GM10847 (cell line): Measurements from ENCODE around the gene CDK5RAP2.

ENCODE experiments used
- POLR2A ChIP-seq: IDR thresholded peaks from 2 replicates; pipeline ENCODE4 v1.6.1; 2011; ENCODE audit not compliant: insufficient read length; ENCODE audit errors: extremely low read depth

CDK5RAP2 gene

DNA sequence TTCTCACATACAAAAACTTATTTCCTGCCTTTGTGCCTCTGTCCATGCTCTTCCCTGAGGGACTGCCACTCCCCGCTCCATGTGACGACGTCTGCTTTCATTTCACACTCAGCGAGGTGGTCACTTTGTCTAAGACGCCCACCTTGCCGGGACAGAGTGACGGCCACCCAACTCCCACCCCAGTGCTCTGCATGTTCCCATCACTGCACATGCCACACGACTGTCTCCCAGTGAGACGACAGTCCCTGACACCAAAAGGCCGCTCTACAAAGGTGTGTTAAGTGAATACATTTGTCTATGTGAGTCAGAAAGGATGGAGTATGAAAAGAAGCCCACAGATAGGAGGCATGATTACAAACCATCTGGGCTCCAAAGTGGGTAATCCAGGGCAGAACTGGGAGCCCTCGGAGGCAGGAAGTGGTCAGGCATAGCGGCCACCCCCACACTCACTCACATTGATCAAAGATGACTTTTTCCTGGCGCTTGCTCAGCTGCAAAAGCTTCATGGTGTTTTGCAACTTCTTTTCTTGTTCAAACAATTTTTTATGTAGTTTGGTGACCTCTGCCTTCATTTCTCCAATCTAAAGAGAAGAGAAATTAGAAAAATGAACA is 185.8 kb downstream of the CDK5RAP2 start:
- no peak for TF ChIP-seq POLR2A

DNA sequence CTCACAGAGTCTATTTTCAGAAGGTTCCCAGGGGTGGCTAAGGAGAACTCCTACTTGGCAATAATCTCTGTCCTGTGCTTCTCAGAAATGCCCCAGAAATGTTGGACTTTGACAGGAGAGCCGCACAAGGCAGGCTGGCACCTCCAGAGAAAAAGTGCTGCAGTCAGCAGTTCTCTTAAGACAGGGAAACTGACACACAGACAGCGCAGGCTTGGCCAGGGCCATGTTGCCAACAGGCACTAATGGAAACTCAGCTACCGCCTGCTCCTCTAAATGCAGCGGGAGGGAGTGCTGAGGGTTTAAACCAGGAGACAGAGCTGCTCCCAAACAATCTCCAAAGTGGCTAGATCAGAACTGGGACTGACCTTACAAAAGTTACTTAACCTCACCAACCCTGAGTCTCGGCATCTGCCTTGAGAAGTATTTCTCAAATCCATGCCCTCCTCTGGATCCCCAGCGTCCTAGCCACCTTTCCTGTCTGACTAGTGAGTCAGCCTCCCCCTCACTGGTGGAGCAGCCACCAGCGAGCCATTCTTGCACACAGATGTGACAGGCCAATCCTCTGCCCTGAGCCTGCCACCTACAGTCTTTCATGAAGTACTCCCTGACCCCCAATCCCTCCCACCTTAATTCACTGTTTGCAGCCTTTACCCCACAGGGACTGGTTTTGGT is 186.4 kb downstream of the CDK5RAP2 start:
- TF ChIP-seq POLR2A, result no peak

DNA sequence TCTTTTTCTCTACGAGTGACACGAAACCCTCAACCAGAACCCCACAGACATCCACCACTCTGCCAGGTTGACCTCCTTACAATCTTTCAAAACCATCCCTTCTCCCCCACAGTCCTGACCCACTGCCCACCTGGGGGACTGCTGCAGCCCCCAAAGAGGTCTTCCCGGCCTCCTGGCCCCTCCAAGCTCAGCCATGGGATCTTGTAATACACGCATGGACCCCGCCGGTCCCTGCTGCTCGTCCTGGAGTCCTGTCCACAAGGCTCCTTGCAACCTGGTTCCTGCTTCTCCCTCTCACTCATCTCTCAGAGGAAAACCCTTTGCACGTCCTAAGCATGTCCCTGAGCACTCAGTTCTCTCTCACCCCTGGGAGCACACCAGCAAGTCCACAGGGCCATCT is 187.3 kb downstream of the CDK5RAP2 start:
- TF ChIP-seq POLR2A, result no peak

DNA sequence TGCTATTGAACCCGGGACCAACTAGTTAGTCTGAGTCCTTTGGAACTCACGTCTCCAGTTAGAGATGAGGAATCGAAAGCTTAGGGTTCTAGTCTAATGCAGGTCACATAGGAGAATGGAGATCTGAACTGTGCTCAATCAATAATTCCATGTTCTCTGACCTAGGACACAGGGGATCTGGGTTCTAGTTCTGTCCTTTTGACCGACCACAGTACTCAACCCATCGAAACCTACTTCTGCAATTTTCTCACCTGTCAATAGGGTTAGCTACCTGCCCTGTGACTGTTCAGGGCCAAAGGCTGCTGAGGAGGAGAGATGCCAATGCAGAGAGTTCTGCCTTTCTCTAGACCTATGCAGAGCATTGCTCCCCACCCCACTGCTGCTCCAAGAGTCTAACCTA is 187.7 kb downstream of the CDK5RAP2 start:
- TF ChIP-seq POLR2A, result no peak

DNA sequence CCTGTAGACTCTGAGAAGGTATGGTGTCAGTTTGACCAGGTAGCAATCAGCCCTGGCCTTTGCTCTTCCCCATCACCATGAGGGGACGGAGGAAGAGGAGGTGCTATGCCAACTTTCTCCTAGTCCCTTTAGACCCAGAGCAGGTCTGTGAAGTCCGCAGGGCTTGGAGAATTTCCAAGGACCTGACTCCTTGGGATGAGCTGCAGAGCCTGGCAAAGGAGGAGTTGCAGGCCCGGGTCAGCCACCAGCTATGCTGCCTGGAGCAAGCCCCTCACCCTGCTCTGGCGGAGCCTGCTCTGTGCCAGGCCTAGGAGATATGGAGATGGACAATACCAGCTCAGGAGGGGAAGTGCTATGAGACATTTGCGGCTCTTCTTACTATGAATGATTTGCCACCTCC is 188.3 kb downstream of the CDK5RAP2 start:
- no peak for TF ChIP-seq POLR2A

DNA sequence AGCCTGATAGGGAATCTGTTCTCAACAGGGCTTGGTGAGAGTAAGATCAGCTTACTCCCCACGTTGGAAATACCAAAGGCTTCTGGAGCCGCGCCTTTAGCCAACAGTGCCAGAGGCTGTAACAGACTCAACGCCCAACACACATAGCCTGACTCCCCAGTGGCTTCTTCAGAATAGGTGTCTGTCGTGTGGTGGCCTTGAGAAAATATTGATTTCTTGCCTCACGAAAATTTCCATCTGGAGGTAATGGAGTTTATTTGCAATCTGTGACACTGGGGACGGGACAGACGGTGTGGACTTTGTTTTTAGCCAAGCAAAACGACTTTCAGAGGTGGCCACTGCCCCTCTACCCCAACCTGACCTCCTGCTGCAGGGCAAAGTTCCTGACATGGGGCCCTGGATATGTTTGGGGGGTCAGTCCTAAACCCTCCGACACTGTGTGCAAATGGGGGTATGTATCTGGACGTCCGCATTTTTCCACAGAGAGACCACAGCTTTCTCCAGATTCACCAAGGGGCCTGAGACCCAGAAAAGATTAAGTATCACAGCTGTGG is 189.3 kb downstream of the CDK5RAP2 start:
- no peak for TF ChIP-seq POLR2A

DNA sequence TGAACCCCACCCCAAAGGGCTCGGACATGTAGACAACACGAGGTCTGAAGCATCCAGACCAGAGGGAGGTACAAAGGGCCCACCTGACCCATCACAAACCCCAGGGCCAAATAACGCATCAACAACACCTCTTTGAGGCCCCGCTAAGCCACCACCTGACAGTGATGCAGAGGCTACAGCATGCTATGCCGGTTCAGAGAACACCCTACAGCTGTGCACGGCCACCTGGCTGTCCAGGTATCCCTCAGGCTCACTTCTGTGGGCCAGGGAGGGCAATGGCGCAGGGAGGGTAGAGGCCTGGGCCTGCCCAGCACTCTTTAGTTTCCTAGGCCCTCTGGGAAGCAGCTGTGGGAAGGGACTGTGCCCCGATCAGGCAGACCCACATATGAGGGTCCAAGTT is 190.1 kb downstream of the CDK5RAP2 start:
- no peak for TF ChIP-seq POLR2A

DNA sequence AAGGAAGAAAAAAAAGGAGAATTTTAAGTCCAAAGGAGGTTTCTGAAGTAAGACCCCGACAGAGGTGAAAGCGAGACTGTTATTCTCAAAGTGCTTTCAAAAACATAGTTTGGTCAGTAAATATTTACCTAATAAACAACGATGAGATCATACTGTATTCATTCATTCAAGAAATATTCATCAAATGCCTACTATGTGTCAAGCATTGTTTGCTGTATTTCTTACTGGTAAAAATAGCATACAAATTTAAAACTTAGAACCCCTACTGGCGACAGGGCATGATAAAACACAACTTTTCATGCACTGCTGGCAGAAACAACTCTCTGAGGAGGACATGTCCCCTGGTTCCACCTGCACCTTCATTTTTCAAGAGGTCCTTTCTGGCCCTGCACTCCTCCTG is 190.7 kb downstream of the CDK5RAP2 start:
- no peak for TF ChIP-seq POLR2A

DNA sequence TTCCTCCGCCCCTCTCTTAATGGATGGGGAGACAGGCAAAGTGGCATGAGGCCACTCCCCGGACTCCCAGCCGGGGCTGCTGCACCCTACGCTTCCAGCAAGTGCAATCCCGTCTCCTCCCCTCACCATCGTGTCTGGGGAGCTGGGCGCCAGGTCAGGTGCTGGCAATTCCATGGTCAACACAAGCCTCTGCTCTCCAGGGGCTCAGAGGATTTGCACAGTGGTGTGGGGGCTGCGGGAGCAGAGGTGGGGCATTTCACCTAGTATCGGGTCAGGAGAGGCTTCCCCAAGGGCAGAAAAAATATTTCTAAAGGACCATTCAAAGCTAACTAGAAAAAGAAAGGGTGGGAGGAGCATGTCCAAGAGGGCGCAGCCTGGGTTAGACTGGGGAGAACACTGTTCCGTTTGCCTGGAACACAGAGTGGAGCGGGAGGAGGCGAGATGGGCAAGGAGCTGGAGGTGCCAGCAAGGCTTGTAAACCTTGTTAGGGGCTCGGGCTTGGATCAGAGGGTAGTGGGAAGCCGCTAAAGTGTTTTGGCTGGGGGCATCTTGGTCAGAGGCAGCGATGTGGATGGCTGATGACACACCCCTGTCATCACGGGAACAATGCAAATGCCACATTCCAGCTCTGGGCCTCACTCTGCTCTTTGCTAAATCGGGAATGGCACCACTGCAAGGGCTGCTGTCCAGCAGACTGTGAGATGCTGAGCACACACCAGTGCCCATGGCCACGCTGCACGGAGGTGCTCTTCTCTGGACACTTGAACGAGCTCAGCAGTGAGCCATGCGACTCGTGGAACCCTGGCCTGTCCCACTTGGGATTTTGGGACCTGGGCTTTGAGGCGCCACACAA is 191.7 kb downstream of the CDK5RAP2 start:
- TF ChIP-seq POLR2A, result no peak

DNA sequence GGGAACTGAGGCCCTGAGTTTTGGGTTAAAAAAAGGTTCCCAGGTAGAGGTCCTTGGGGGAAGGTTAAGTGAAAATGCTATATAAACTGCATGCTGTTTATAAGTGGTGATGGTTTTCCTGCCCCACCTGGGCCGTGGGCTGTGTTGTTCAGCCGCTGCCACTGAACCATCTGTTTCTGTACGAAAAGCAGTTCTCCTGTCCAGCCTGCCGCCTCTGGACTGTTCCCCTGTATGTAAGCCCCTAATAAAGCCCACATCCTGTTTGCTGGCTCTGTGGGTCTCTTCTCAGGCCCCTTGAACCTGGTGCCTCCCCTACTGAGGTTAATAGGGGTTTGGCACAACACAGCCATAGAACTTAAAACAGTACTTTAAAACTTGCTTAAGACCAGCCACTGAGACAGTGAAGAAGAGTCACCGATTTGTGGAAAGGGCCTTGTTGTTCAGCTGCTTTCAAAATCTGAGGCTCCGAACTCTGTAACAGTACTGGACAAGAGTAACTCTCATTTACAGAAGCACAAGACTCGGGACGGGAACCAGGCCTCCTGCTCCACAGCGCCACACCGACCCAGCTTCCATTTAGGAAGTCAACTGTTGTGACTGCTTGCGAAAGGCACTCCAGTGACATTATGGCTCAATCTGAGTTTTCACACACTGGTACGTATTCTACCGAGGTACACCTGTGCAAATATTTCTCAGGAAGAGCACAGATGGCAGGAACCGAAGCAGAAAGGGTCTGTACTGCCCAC is 192.5 kb downstream of the CDK5RAP2 start:
- no peak for TF ChIP-seq POLR2A

DNA sequence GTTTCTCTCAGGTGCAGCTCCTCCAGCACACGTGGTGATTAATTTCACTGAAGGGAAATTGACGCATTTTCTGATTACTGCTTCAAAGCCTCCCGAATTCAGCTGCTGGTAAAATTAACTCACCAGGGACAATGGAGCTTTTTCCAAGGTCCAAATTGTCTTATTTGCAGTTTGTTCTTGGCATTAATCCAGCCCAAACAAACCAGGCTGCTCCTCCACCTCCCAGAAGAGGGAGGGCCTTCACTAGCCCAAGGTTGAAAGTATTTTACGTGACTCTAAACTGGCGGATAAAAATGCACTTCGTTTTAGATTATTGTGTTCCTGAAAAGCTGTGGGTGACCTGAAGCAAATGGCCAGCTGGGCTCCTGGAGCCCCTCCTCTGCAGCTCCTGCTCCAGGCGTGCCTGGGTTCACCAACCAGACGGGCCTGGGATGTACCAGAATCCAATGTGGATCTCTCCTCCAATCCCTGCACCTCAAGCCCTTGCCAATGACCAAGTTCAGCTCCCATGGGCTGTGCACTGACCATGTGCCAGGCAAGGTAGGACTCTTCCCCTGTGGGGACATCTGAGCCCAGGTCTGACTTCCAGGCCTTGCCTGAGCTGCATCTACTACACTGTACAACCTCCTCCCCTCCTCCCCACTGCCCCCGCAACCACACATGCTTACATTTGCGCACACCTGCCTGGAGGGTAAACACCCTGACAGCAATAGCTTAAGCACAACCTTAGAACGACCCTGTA is 193.4 kb downstream of the CDK5RAP2 start:
- no peak for TF ChIP-seq POLR2A

DNA sequence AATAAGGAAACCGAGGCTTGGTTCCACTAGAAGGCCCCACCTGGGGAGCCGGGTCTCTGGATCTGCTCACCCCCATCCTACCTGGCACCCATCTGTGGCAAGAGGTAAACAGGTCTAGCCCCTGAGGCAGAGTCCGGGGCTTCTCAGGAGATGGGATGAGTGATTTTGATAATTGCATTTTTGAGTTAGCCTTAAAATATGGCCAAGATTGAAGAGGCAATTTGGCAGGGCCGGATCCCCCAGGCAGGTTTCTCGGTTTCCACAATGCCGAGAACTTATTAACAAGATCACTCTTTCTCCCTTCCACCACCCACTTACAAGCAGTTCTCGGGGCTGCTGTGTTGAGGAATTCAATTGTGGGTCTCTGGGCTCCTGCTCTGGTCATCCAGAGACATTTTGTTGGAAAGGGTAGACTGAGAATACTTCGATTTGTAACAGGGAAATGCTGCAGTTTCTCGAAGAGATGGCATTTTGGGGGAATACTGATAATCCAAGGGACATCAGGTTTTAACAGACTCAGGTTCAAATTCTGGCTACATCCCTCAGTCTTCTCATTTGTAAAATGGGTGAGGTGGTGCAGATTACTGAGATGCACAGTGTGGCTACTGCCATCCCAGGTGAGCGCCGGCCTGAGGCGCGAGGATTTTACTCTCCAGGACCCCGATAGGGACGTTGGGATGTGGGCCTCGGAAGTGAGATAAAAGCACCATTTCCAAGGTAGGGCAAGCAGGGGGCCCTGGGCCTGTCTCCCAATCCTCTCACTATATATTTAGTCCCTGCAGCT is 194.2 kb downstream of the CDK5RAP2 start:
- no peak for TF ChIP-seq POLR2A

DNA sequence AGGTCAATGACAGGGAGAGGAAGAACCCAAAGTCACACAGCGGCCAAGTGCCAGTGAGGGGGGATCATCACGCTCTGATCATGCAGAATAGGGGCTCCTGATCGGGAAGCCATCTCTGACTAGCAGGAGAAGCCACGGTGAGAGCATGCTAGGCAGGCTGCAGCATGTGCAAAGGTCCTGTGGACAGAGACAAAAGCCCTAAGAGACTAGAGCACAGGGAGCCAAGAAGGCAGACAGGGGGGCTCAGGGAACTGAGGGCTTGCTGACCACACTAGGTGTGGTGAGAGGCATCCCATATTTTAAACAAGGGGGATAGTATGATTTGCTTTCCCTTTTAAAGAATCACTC is 195.1 kb downstream of the CDK5RAP2 start:
- no peak for TF ChIP-seq POLR2A

DNA sequence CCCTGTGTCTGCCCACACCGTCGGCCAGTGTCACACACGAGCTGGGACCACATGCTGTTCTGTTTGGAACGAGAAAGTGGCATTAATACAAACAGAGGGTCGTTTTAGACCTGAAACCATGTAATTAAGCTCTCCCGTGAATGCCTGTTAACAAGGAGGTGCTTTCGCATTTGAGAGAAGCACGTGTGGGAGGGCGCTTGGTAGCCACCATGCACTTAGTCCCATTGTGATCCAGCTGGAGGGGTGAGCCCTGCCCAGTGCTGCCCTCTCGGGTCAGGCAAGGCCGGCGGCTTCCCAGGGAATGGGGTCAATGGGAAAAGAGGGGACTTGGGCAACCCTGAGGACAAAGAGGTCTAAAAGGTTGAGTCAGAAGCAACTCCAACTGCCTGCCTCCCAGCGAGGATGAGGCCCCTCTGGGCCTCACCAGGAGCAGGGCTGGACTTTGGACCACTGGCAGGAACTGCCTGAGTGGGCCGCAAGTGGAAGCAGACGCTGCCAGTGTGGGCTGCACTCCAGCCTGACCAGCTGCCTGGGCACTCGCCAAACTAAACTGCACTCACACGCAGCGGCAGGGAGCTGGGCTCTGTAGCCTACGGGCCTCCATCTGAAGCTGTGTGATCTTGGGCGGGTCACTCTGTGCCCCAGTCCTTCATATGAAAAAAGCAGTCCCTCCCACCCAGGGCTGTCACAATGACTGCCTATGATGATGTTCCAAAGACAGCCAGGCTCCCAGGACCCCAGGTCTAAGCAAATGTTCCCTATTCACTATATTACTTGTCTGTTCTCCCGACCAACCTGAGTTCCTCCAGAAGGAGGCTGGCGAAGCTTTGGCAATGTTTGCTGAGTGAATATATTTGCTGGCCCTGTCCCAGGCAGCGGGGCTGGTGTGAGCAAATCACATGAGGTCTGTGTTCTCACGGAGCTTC is 195.7 kb downstream of the CDK5RAP2 start:
- no peak for TF ChIP-seq POLR2A
